ENCODE results near the gene GALNT15.

GRCh38 chr3:16192176-16192811 lies 17.8 kb downstream of the GALNT15 start:
- TF ChIP-seq CTCF (IDR thresholded peaks at IDR 0.05), result no peak
- no peak for TF ChIP-seq POLR2A (IDR thresholded peaks at IDR 0.05)
- TF ChIP-seq EP300 (IDR thresholded peaks at IDR 0.05), result no peak
- TF ChIP-seq POLR2AphosphoS5 (IDR thresholded peaks at IDR 0.05), result no peak

All from stomach (tissue), 4 donors.